ENCODE results near the gene RGL1. TPM values are rescaled to one million over a fixed set of nuclear protein-coding genes. Genes with fewer than 3 reads are reported as not detected.

The RGL1 gene
- total RNA-seq, 4 donors from 2014 or later, result 57.3 to 81.8 (median 68.1) TPM

- Histone ChIP-seq H3K9me3 (no peaks in the 10 kb centered on the region), H3K36me3 (peaks cover 0 to 52% (median 0%) of the 10 kb centered on the region in 3 donors), H3K4me1 (peaks cover 0 to 52% (median 10%) of the 10 kb centered on the region in 4 donors), H3K27ac (peak overlapping the region in 3 of 4 donors; percentile 18 to 56 (median 44)), H3K27me3 (no peaks in the 10 kb centered on the region), H3K4me3 (no peak overlapping the region)
- WGBS, 2 donors, result 56 to 60% methylated on average over 9 of the region's 9 CpGs
- no peak for TF ChIP-seq EP300 (IDR thresholded peaks at IDR 0.05)
- no peak for TF ChIP-seq CTCF (IDR thresholded peaks at IDR 0.05)
- TF ChIP-seq POLR2A (IDR thresholded peaks at IDR 0.05), result no peak
- DNase-seq (ENCODE audit: low spot score in 2 of 2), result no peak
Measured at GRCh38 chr1:183887826-183888819, 83.2 kb downstream of the RGL1 start.

- no peak overlapping the region for H3K4me3 ChIP-seq
- peaks cover 0 to 52% (median 10%) of the 10 kb centered on the region in 4 donors for H3K4me1 ChIP-seq
- H3K9me3 ChIP-seq, result no peaks in the 10 kb centered on the region
- H3K27ac ChIP-seq, result no peak overlapping the region
- H3K36me3 ChIP-seq, result peaks cover 0 to 60% (median 0%) of the 10 kb centered on the region in 3 donors
- H3K27me3 ChIP-seq, result no peaks in the 10 kb centered on the region
- 59 to 69% methylated on average over 2 of the region's 2 CpGs for WGBS, 2 donors
- TF ChIP-seq EP300 (IDR thresholded peaks at IDR 0.05) (no peak), POLR2A (IDR thresholded peaks at IDR 0.05) (no peak), CTCF (IDR thresholded peaks at IDR 0.05) (no peak)
- no peak for DNase-seq (ENCODE audit: low spot score in 2 of 2)
Measured at GRCh38 chr1:183889095-183889494, 84.2 kb downstream of the RGL1 start.

GRCh38 chr1:183891158-183891856 lies 86.4 kb downstream of the RGL1 start:
- Histone ChIP-seq H3K27ac (no peak overlapping the region), H3K9me3 (no peaks in the 10 kb centered on the region), H3K4me3 (no peak overlapping the region), H3K36me3 (peaks cover 0 to 61% (median 0%) of the 10 kb centered on the region in 3 donors), H3K4me1 (peaks cover 0 to 46% (median 10%) of the 10 kb centered on the region in 4 donors), H3K27me3 (no peaks in the 10 kb centered on the region)
- no peak for DNase-seq (ENCODE audit: low spot score in 2 of 2)
- WGBS, 2 donors, result 69 to 72% methylated on average over 3 of the region's 3 CpGs
- TF ChIP-seq POLR2A (IDR thresholded peaks at IDR 0.05), result no peak
- no peak for TF ChIP-seq CTCF (IDR thresholded peaks at IDR 0.05)
- TF ChIP-seq EP300 (IDR thresholded peaks at IDR 0.05), result no peak

GRCh38 chr1:183892351-183892793 lies 87.5 kb downstream of the RGL1 start:
- H3K36me3 ChIP-seq, result peaks cover 0 to 67% (median 0%) of the 10 kb centered on the region in 3 donors
- no peak overlapping the region for H3K27ac ChIP-seq
- no peaks in the 10 kb centered on the region for H3K9me3 ChIP-seq
- H3K4me3 ChIP-seq, result no peak overlapping the region
- DNase-seq (ENCODE audit: low spot score in 2 of 2), result no peak
- H3K27me3 ChIP-seq, result no peaks in the 10 kb centered on the region
- peaks cover 0 to 36% (median 7%) of the 10 kb centered on the region in 4 donors for H3K4me1 ChIP-seq
- TF ChIP-seq EP300 (IDR thresholded peaks at IDR 0.05), result peak; percentile 31 to 57
- TF ChIP-seq POLR2A (IDR thresholded peaks at IDR 0.05), result no peak

GRCh38 chr1:183893561-183894289 lies 88.8 kb downstream of the RGL1 start:
- Histone ChIP-seq H3K27ac (no peak overlapping the region), H3K9me3 (no peaks in the 10 kb centered on the region), H3K4me3 (no peak overlapping the region), H3K4me1 (peaks cover 0 to 22% (median 2%) of the 10 kb centered on the region in 4 donors), H3K36me3 (peaks cover 0 to 80% (median 0%) of the 10 kb centered on the region in 3 donors), H3K27me3 (no peaks in the 10 kb centered on the region)
- WGBS, 2 donors, result 81 to 84% methylated on average over 3 of the region's 3 CpGs
- TF ChIP-seq CTCF (IDR thresholded peaks at IDR 0.05) (no peak), EP300 (IDR thresholded peaks at IDR 0.05) (no peak), POLR2A (IDR thresholded peaks at IDR 0.05) (no peak)
- no peak for DNase-seq (ENCODE audit: low spot score in 2 of 2)

All from tibial nerve (tissue), 4 donors.